Neural progenitor cell (in vitro differentiated cells): Measurements from ENCODE around the gene NAV1. TPM values are rescaled to one million over a fixed set of nuclear protein-coding genes. Genes with fewer than 3 reads are reported as not detected.

Source experiments
- DNase-seq: peaks from one replicate; pipeline ENCODE4 v3.0.0-alpha.2; 2016; ENCODE audit warnings: low spot score
- H2AFZ ChIP-seq: fragments of 200-600 bp; sonication (generic); replicated peaks from 2 replicates; pipeline ENCODE4 v1.6.1; 2016; ENCODE audit warnings: antibody characterized with exemption
- H3F3A ChIP-seq: fragments of 200-600 bp; sonication (generic); 2 replicates; pipeline ENCODE4 v1.6.1; 2016; ENCODE audit warnings: antibody characterized with exemption, low read depth
- H3K27ac ChIP-seq: fragments of 200-600 bp; sonication (generic); 2 replicates; pipeline ENCODE4 v1.5.1; 2016; ENCODE audit warnings: mild to moderate bottlenecking
- H3K27me3 ChIP-seq: fragments of 200-600 bp; sonication (generic); 2 replicates; pipeline ENCODE4 v1.6.1; 2016; ENCODE audit warnings: mild to moderate bottlenecking, moderate library complexity
- H3K36me3 ChIP-seq: fragments of 200-600 bp; sonication (generic); 2 replicates; pipeline ENCODE4 v1.5.1; 2016
- H3K4me1 ChIP-seq: fragments of 200-600 bp; sonication (generic); 2 replicates; pipeline ENCODE4 v1.6.1; 2016; ENCODE audit warnings: mixed run types
- H3K4me2 ChIP-seq: fragments of 200-600 bp; sonication (generic); 2 replicates; pipeline ENCODE4 v1.6.1; 2016
- H3K4me3 ChIP-seq: fragments of 200-600 bp; sonication (generic); 2 replicates; pipeline ENCODE4 v1.5.1; 2016
- H3K79me2 ChIP-seq: fragments of 200-600 bp; sonication (generic); 2 replicates; pipeline ENCODE4 v1.6.1; 2016; ENCODE audit warnings: low read depth
- H3K9ac ChIP-seq: fragments of 200-600 bp; sonication (generic); 2 replicates; pipeline ENCODE4 v1.6.1; 2016
- H3K9me3 ChIP-seq: fragments of 200-600 bp; sonication (generic); 2 replicates; pipeline ENCODE4 v1.5.1; 2016; ENCODE audit warnings: low read depth
- H4K20me1 ChIP-seq: fragments of 200-600 bp; sonication (generic); 2 replicates; pipeline ENCODE4 v1.6.1; 2016; ENCODE audit warnings: low read depth
- H3K27ac Mint-ChIP-seq: 3 replicates; pipeline ENCODE4 v1.8.0; 2021; ENCODE audit warnings: mixed read lengths
- H3K27me3 Mint-ChIP-seq: 2 replicates; pipeline ENCODE4 v1.8.0; 2022; ENCODE audit warnings: low read depth, mild to moderate bottlenecking, inconsistent platforms, moderate library complexity, mixed read lengths; ENCODE audit not compliant: insufficient read depth
- H3K36me3 Mint-ChIP-seq: 3 replicates; pipeline ENCODE4 v1.8.0; 2021; ENCODE audit warnings: mixed read lengths
- H3K4me1 Mint-ChIP-seq: 3 replicates; pipeline ENCODE4 v1.8.0; 2021; ENCODE audit warnings: mixed read lengths
- H3K4me3 Mint-ChIP-seq: 3 replicates; pipeline ENCODE4 v1.8.0; 2021; ENCODE audit warnings: mild to moderate bottlenecking, moderate library complexity, mixed read lengths
- H3K9me3 Mint-ChIP-seq: 3 replicates; pipeline ENCODE4 v1.8.0; 2020; ENCODE audit warnings: mixed read lengths
- EZH2 ChIP-seq: fragments of 200-600 bp; sonication (generic); IDR thresholded peaks from 2 replicates; pipeline ENCODE4 v1.6.1; 2017; ENCODE audit warnings: antibody characterized with exemption, mild to moderate bottlenecking, moderate library complexity
- EZH2phosphoT487 ChIP-seq: fragments of 200-600 bp; sonication (generic); IDR thresholded peaks from 2 replicates; pipeline ENCODE4 v1.6.1; 2017; ENCODE audit warnings: antibody characterized with exemption
- total RNA-seq: library from RNA; depleted of rRNA; stranded (reverse); fragments of >200 nt; gene quantifications from 2 replicates; pipeline ENCODE4 v1.2.3, GENCODE V29; 2015; ENCODE audit warnings: low replicate concordance
- TF ChIP-seq, protein P1 (sequence below): fragments of 200-600 bp; sonication (generic); IDR thresholded peaks from 2 replicates; pipeline ENCODE4 v1.5.1; 2017; ENCODE audit warnings: antibody characterized with exemption, mild to moderate bottlenecking

The NAV1 gene
- total RNA-seq, 1 donor from 2014 or later: 60.7 TPM

GRCh38 chr1:201573923-201574322 is 35.0 kb downstream of the NAV1 start:
- Histone ChIP-seq H3K36me3 (no peaks in the 10 kb centered on the region), H3K4me1 (no peaks in the 10 kb centered on the region), H3K79me2 (no peaks in the 10 kb centered on the region), H3K9me3 (no peaks in the 10 kb centered on the region), H3K9ac (no peak overlapping the region), H3F3A (no peaks in the 10 kb centered on the region), H2AFZ (no peak overlapping the region), H4K20me1 (no peaks in the 10 kb centered on the region), H3K27ac (no peak overlapping the region), H3K27me3 (no peaks in the 10 kb centered on the region), H3K4me3 (no peak overlapping the region), H3K4me2 (no peak overlapping the region)
- peaks cover 3% of the 10 kb centered on the region for H3K9me3 Mint-ChIP-seq
- H3K4me3 Mint-ChIP-seq: no peak overlapping the region
- no peak for DNase-seq
- TF ChIP-seq, protein P1, sequence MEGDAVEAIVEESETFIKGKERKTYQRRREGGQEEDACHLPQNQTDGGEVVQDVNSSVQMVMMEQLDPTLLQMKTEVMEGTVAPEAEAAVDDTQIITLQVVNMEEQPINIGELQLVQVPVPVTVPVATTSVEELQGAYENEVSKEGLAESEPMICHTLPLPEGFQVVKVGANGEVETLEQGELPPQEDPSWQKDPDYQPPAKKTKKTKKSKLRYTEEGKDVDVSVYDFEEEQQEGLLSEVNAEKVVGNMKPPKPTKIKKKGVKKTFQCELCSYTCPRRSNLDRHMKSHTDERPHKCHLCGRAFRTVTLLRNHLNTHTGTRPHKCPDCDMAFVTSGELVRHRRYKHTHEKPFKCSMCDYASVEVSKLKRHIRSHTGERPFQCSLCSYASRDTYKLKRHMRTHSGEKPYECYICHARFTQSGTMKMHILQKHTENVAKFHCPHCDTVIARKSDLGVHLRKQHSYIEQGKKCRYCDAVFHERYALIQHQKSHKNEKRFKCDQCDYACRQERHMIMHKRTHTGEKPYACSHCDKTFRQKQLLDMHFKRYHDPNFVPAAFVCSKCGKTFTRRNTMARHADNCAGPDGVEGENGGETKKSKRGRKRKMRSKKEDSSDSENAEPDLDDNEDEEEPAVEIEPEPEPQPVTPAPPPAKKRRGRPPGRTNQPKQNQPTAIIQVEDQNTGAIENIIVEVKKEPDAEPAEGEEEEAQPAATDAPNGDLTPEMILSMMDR: no peak
- no peak for TF ChIP-seq EZH2phosphoT487
- TF ChIP-seq EZH2: no peak
- H3K4me1 Mint-ChIP-seq: peaks cover 16% of the 10 kb centered on the region
- H3K36me3 Mint-ChIP-seq: peaks cover 2% of the 10 kb centered on the region
- no peaks in the 10 kb centered on the region for H3K27me3 Mint-ChIP-seq
- no peak overlapping the region for H3K27ac Mint-ChIP-seq

DNA sequence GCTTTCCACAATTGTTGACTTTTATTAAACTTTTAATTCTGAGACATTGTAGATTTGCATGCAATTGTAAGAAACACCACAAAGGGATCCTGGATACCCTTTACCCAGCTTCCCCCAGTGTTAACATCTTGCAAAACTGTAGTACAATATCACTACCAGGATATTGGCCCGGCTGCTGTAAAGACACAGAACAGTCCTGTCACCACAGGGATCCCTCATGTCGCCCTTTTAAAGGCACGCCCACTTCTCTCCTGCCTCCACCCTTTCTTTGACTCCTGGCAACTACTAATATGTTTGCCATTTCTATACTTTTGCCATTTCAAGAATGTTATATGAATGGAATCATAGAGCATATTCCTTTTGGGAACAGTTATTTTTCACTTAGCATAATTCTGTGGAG is 37.0 kb downstream of the NAV1 start:
- Mint-ChIP-seq H3K27ac (no peak overlapping the region), H3K4me3 (no peak overlapping the region), H3K9me3 (peaks cover 3% of the 10 kb centered on the region), H3K27me3 (no peaks in the 10 kb centered on the region), H3K36me3 (peaks cover 2% of the 10 kb centered on the region), H3K4me1 (peaks cover 9% of the 10 kb centered on the region)
- Histone ChIP-seq H3K9ac (no peak overlapping the region), H3K79me2 (no peaks in the 10 kb centered on the region), H3K4me2 (no peak overlapping the region), H3K36me3 (no peaks in the 10 kb centered on the region), H3K27me3 (no peaks in the 10 kb centered on the region), H3F3A (no peaks in the 10 kb centered on the region), H3K4me3 (no peak overlapping the region), H2AFZ (no peak overlapping the region), H3K4me1 (no peaks in the 10 kb centered on the region), H3K9me3 (no peaks in the 10 kb centered on the region), H4K20me1 (no peaks in the 10 kb centered on the region), H3K27ac (no peak overlapping the region)
- DNase-seq: no peak
- TF ChIP-seq, protein P1: no peak
- TF ChIP-seq EZH2phosphoT487 (no peak), EZH2 (no peak)

- H3K27me3 ChIP-seq: no peaks in the 10 kb centered on the region
- H3K9me3 ChIP-seq: no peaks in the 10 kb centered on the region
- Mint-ChIP-seq H3K27ac (no peak overlapping the region), H3K36me3 (peaks cover 2% of the 10 kb centered on the region), H3K4me3 (no peak overlapping the region), H3K4me1 (peaks cover 5% of the 10 kb centered on the region), H3K27me3 (no peaks in the 10 kb centered on the region), H3K9me3 (peaks cover 3% of the 10 kb centered on the region)
- H3K27ac ChIP-seq: no peak overlapping the region
- H3K79me2 ChIP-seq: no peaks in the 10 kb centered on the region
- DNase-seq: no peak
- no peak overlapping the region for H3K9ac ChIP-seq
- H3K4me3 ChIP-seq: no peak overlapping the region
- TF ChIP-seq EZH2phosphoT487: no peak
- TF ChIP-seq, protein P1: no peak
- no peak for TF ChIP-seq EZH2
- H3K4me2 ChIP-seq: no peak overlapping the region
- no peaks in the 10 kb centered on the region for H3K36me3 ChIP-seq
- no peaks in the 10 kb centered on the region for H4K20me1 ChIP-seq
- H2AFZ ChIP-seq: no peak overlapping the region
- no peaks in the 10 kb centered on the region for H3F3A ChIP-seq
- H3K4me1 ChIP-seq: no peaks in the 10 kb centered on the region
Measured at GRCh38 chr1:201576914-201577313, 38.0 kb downstream of the NAV1 start.
